Mucosa of gallbladder (tissue), 1 donor: ENCODE results near the gene GIPC2. TPM values are rescaled to one million over a fixed set of nuclear protein-coding genes. Genes with fewer than 3 reads are reported as not detected.
"Not testable (repeated sequence)": the region's sequence is repeated elsewhere in the genome, so short reads cannot be mapped to it uniquely, and the experiment has no call there.

Source experiments
- DNase-seq: peaks from one replicate; pipeline ENCODE4 v3.0.0-alpha.2; 2020; ENCODE audit warnings: low spot score
- total RNA-seq: library from RNA; stranded (reverse); gene quantifications from one replicate; pipeline ENCODE4 v1.2.1, GENCODE V29; 2021
- donor health status: DM: no; HTN: no; CAD: no.

The GIPC2 gene
- total RNA-seq, result 19.6 TPM

GRCh38 chr1:78045926-78046778, at the start of gene GIPC2:
TSS of gene GIPC2 (plus strand) at chr1:78045966. CDS start at chr1:78046095, 129 bp downstream.
- DNase-seq, result no peak

- no peak for DNase-seq
Observed at GRCh38 chr1:77996734-77997133, 49.0 kb upstream of the GIPC2 start.

GRCh38 chr1:78000536-78000935, 45.2 kb upstream of the GIPC2 start:
- not testable (repeated sequence) for DNase-seq

- no peak for DNase-seq
Observed at GRCh38 chr1:78003070-78003746, 42.6 kb upstream of the GIPC2 start.

GRCh38 chr1:78003882-78004718, 41.7 kb upstream of the GIPC2 start:
- DNase-seq, result peak; percentile 19

- DNase-seq, result peak; percentile 92
Observed at GRCh38 chr1:78004719-78005447, 40.9 kb upstream of the GIPC2 start, which contains the start of gene DNAJB4. TSS of gene DNAJB4 (plus strand) at chr1:78004939. CDS start at chr1:78005111, 172 bp downstream.

GRCh38 chr1:78005448-78005722, 40.4 kb upstream of the GIPC2 start:
- DNase-seq, result no peak

GRCh38 chr1:78005755-78006154, 40.0 kb upstream of the GIPC2 start:
- peak; percentile 53 for DNase-seq

GRCh38 chr1:78006521-78006920, 39.2 kb upstream of the GIPC2 start:
- DNase-seq, result no peak

GRCh38 chr1:78007677-78008341, 38.0 kb upstream of the GIPC2 start:
- no peak for DNase-seq

- no peak for DNase-seq
Observed at GRCh38 chr1:78009276-78009675, 36.5 kb upstream of the GIPC2 start.

GRCh38 chr1:78009836-78010235, 35.9 kb upstream of the GIPC2 start:
- no peak for DNase-seq

GRCh38 chr1:78011050-78011449, 34.7 kb upstream of the GIPC2 start:
- DNase-seq, result no peak

GRCh38 chr1:78015148-78015547, 30.6 kb upstream of the GIPC2 start:
- no peak for DNase-seq

- no peak for DNase-seq
Observed at GRCh38 chr1:78019024-78019423, 26.7 kb upstream of the GIPC2 start.

- DNase-seq, result not testable (repeated sequence)
Observed at GRCh38 chr1:78021134-78021533, 24.6 kb upstream of the GIPC2 start.

GRCh38 chr1:78029793-78030192, 16.0 kb upstream of the GIPC2 start:
- DNase-seq, result no peak

GRCh38 chr1:78032996-78033796, 12.6 kb upstream of the GIPC2 start:
- no peak for DNase-seq

GRCh38 chr1:78033797-78034172, 12.0 kb upstream of the GIPC2 start:
- DNase-seq, result no peak

- no peak for DNase-seq
Observed at GRCh38 chr1:78035121-78035520, 10.6 kb upstream of the GIPC2 start.
